Fibroblast of peridontal ligament (primary cell): ENCODE measurements around the gene SLA2.
"Not testable (repeated sequence)": the region's sequence is repeated elsewhere in the genome, so short reads cannot be mapped to it uniquely, and the experiment has no call there.

Experiments used
- DNase-seq: peaks from one replicate; pipeline ENCODE4 v3.0.0-alpha.2; 2010; ENCODE audit errors: extremely low read depth

The SLA2 gene, protein sequence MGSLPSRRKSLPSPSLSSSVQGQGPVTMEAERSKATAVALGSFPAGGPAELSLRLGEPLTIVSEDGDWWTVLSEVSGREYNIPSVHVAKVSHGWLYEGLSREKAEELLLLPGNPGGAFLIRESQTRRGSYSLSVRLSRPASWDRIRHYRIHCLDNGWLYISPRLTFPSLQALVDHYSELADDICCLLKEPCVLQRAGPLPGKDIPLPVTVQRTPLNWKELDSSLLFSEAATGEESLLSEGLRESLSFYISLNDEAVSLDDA

DNA sequence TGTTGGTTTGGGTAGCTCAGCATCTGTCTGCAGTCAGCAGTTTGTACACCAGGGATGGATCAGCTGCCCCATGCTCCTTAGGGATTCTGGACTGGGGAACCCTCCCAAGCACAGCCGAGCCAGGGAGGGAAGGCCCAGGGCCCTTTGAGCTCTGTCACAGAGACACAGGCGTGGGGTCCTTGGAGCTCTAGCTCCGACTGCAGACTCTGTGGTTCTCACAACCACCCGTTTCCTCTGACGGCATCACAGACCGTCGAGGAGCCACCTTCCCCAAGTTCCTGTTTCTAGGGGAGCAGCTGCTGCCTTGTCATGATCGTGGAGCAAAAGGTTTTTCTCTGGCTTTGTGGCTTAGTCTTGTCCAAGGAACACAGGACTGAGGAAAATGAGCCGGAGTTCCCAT is at the start of gene SLA2:
SLA2 (minus strand) TSS at position 199 of the 400 bp plus-strand sequence. CDS start 4,861 bp downstream, outside the sequence.
- no peak for DNase-seq

DNA sequence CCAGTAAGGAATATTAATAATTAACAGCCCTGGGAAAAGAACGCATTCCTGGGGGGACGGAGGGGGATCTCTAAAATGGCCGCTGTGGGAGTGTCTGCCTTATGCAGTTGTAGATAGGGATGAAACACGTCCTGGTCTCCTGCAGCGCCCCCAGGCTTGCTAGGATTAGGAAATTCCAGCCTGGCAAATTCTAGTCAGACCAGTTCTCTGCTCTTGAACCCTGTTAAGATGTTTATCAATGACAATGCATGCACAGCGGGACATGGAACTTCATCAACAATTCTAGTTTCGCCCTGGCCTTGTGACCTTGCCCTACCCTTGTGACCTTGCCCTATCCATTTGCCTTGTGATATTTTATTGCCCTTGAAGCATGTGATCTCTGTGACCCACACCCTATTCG is 49.5 kb upstream of the SLA2 start:
- DNase-seq, result not testable (repeated sequence)

DNA sequence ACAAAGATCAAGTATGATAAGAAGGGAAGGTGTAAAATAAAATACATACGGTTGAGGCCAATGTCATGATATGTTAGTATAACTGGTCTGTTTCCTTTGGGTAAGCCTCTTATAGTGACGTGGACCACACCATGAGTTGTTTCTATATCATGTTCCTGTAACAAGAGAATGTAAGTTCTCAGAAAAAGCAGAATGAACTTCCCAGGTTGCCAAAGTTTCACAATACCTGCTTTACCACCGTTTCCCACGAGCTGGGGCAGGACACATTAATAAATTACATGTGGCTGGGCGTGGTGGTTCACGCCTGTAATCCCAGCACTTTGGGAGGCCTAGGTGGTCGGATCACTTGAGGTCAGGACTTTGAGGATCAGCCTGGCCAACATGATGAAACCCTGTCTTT is 42.6 kb upstream of the SLA2 start:
- no peak for DNase-seq

DNA sequence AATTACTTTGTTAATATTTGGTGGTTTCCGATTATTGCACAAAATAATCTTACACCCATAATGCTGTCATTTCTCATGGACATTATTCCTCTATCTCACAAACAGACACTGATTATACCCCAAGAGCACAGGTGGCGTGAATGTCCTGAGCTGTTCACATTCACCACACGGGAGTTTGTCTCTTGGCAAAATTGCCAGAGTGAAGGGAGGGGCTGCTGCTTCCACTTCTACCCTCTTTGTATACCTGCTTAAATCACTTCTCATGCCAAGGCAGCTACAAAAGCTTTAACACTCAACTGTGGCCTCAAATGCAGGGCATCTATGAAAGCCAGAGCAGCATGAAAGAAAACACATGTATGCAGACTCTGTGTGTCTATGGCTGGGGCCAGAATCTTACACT is 41.9 kb upstream of the SLA2 start:
- DNase-seq, result no peak

DNA sequence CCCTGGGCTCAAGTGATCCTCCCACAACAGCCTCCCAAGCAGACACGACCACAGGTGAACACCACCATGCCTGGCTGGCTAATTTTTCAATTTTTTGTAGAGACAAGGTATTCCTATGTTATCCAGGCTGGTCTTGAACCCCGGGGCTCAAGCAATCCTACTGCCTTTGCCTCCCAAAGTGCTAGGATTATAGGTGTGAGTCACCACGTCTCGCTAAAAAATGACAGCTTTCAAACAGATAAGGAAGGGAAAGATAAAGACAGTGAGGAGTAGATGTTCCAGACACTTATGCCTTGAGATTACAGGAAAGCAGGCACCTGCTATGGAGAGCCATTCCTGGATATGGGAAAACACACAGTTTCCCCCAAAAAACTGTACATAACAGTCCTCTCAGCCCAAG is 40.9 kb upstream of the SLA2 start:
- no peak for DNase-seq

DNA sequence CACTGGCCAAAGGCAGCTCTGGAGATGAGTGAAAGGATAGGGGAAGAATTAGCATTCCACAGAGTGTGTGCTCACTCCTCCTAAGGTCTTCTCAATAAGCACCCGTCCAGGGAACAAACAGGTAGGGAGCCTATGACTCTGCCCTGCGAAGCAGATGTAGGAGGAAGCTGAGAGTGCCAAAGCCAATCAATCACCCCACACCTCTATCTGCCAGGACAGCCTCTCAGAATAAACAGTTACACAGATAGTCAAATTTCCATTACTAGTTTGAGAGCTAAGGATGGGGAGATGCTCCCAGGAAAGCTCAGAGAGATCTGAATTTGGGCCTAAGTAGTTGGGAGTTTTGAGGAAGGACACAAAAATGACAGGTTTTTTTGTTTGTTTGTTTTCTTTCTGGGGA is 40.5 kb upstream of the SLA2 start:
- no peak for DNase-seq

DNA sequence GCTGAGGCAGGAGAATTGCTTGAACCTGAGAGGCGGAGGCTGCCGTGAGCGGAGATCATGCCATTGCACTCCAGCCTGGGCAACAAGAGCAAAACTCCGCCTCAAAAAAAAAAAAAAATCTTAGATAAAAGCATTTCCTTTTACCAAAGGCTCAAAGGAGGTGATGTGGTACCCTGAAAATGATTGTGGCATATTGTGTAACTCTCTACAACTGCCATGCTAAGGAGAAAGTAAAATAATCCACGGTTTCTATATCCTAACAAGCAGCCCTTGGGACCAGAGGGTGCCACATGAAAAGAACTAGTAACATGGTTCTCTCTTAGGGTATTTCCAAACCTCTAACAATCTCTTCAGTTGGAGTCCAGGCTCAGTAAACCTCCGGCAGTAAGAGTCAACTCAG is 38.8 kb upstream of the SLA2 start:
- DNase-seq, result no peak

DNA sequence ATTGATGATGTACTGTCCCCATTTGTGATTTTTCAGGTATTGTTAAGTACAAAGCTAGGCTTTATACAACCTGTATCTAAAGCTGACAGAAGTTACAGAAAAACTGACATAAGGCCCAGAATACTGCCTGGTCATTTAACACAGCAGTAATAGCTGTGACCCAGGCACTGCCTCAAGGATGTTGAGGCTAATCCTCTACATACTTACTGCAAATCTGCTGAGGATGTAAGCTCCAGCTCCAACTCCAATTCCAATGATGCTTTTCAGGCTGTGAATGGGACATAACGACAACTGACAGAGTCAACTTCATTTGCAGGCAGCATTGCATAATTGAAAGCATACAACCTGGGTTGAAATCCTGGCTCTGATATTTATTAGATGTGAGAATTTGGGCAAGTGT is 36.3 kb upstream of the SLA2 start:
- no peak for DNase-seq

DNA sequence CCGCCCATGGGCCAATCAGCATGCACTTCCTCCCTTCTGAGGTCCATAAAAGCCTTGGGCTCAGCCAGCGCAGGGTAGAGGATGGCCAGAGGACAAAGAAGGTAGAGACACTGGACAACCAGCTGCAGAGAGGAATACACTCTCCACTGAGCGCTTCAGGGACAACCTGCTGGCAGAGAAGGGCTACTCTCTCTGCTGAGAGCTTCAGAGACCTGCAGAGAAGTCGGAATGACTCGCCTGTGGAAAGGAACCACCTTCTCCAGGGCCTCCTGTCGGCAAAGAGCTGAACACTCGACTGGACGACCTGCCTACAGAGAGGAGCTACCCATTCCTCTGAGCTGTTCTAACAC is 31.4 kb upstream of the SLA2 start:
- no peak for DNase-seq

DNA sequence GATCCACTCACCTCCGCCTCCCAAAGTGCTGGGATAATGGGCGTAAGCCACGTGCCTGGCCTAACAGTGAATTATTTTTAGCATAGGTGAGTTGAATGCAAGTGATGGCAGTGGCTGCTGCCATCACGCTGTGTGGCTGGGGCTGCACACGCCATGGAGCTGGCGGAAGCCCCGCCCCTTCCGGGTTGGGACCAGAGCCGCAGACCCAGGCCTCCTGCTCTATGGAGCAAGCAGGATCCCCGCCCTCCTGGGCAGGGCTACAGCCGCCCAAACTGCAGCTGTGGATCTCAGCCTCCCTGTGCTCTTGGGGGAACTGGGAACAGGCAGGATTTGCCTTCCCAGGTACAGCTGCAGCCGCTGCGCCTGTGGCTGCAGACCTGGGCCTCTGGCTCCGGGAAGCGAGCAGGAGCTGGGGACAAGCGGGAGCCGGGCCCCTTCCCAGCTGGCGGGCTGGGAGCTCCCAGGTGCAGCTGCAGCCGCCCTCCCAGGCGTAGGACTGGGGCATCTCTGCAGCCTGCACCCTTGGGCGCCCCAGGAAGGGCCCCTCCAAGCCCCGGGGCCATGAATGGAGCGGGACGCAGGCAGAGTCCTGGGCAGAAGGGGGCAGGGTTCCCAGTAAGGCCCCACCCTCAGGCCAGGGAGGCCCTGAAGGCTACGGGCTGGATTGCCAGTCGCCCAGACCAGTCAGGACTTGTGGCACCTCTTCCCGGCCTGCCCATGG is 30.9 kb upstream of the SLA2 start:
- no peak for DNase-seq

DNA sequence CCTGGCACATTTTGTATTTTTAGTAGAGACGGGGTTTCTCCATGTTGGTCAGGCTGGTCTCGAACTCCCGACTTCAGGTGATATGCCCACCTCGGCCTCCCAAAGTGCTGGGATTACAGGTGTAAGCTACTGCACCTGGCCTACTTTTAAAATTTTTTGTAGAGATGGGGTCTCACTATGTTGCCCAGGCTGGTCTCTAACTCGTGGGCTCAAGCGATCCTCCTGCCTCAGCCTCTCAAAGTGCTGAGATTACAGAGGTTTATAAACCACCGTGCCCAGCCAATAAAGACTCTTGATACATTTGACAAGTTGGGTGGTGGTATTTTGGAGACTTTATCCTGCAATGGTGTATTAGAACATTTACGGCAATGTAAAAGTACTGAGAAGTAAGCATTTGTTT is 29.5 kb upstream of the SLA2 start:
- not testable (repeated sequence) for DNase-seq

DNA sequence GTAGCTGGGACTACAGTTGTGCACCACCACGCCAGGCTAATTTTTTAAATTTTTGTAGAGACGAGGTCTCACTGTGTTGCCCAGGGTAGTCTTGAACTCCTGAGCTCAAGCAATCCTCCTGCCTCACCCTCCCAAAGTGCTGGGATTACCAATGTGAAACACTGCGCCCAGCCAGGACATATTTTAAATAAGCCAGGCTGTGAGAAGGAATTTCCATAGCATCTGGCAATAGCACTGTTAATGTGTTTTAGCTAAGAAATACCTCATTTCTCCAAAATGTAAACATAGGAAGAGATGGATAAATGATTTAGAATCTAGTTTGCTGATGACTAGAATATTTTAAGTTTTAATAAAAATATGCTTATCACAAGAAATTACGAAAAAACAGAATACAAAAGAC is 27.0 kb upstream of the SLA2 start:
- peak; percentile 2 for DNase-seq

DNA sequence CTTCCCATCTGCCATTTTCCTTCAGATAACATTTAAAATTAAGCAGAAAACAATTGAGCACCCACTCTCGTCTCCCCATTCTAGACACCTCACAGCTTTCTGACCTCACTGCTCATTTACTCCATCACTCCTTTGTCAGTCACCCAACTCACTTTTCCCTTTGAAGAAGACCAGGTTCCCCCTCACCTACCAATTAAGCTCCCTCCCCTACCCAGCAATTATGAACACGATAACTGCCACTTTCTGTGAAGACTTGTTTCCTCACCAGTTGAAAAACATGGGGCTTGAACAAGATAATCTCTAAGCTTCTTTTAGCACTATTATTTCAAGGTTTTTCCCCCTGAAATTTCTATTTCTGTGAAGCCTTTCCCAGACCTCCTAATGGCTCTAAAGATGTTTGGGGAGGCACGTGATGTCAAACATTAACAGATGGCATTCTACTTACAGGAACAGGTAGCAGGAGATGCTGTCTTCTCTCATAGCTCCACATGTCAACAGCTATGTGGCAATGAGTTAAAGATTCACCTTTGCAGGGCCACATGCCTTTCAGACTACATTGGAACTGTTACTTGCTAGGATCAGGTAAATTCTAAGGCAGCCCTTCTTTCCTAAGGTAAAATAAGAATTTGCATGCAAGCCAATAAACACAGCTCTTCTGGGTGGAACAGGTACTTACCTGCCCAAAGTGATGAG is 24.8 kb upstream of the SLA2 start:
- no peak for DNase-seq

DNA sequence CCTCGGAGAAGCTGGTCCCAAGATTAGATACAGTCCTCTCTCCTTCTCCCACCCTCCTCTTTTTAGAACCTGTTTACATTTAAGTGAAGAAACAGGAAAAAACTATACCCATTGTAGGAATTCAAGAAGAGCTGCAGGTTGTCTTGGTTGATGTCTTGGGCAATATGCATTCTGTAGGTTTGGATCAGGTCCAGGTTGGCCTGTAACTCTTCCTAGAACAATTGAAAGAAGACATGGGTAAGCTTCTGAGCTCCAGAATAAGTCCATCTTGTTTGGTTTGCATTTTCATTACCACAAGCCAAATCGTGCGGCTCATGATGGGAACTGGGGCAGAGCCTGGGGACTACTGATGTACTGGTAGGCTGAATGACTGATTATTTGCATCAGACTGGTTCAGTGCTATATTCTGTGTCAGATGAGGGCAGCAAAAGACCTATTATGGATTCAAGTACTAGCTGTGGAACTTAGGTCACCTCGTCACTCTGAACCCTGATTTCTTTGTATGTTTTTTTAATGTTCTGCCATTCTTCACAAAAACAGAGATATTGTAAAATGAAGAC is 20.3 kb upstream of the SLA2 start:
- DNase-seq, result peak; percentile 60

DNA sequence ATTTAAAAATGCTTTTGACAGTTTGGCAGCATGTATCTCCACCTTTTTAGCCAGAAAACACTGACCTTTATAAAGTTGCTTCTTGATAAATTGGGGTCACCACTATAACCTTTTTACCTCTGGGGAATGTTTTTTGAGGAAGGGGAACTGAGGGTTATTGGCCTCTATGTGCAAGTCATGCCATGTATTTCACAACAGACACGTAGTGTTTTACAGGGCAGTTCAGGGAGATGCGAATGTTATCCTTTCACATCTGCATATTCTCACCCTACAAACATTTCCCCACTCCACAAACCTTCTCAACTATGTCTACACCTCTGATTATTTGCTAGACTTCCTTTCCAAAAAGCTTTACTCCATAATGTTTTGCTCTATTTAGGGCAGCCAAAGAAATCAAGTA is 17.0 kb upstream of the SLA2 start:
- no peak for DNase-seq

DNA sequence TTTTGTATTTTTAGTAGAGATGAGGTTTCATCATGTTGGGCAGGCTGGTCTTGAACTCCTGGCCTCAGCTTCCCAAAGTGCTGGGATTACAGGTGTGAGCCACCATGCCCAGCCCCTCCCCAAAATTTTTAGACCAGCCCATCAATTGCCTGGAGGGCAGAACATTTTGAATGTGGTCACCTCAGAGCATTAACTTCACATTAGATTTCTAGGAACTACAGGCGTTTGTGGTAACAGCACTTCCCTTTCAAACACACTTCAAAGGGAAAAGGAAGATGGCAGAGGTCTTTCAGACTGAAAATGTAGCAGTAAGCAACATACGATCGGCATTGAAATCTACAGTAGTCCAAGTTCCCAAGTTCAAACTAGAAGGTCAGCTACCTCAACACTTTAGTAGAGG is 12.3 kb upstream of the SLA2 start:
- no peak for DNase-seq

DNA sequence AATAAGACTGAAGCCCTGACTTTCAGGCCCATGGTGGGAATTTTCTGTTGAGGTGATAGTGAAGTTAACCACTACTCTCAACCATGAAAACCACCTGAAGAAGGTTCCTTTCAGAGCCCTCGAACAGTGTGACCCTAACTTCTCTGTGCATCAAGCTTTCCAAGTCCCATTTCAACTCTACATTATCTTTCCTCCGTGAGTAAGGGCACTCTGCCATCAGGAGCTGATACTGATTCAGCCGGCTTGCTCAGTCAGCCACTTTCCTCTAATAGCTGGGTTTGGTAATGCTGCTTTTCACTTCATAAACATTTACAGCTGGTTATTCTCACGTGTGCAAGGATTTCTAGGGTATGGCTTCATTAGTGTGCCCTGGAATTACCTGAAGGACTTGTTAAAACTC is 10.7 kb upstream of the SLA2 start:
- no peak for DNase-seq

DNA sequence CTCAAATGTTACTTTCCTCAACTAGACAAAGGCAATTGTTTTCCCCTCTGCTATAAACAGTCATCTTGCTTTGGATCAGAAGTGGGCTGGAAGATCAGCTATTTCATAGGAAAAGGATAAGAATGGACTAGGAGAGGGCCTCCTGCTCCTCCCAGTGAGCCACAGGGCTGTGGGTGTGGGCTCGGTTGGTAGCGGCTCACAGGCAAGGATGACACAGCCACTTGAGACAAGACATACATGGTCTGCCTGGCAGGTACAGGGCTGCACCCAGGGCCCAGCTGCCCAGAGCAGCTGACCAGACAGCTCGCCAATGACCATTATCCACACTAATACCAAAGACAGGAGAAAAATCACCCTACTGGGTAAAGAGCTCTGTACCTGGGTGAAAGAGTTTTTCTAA is 9.0 kb upstream of the SLA2 start:
- no peak for DNase-seq

DNA sequence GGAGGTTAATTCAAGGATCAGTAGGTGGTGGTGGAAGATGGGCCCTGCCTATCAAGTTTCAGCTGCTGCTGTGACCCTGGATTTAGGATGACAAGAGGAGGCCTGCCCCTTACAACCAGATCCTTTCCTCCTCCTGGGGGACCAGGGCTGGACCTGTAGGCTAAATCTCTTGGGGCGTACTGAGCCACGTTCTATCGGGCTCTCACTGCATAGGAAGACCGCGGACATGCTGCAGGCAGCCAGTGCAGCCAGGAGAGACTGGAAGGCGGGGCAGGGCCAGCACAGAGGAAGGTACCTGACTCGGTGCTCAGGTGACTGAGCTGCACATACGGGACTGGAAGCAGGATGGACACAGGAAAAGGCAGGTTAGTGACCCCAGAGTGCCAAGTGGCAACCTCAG is 8.5 kb upstream of the SLA2 start:
- DNase-seq, result no peak

DNA sequence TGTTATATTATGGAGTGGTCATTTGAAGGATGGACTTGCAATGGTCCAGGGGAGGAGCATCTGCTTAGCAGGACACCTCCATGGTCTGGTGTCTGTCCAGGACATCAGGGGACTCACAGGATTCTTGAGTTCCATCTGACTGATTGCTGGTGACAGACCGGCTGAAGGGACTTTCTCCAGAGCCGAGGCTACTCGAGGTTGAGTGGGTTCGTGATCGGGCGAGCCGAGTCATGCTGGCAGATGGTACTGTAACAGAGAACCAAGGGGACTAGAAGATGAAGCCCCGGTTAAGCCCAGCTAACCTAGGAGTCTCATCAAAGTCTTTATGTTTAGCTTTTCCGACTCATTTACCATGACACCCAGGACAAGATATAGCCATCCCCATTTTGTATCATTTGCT is 7.5 kb upstream of the SLA2 start:
- DNase-seq, result no peak

DNA sequence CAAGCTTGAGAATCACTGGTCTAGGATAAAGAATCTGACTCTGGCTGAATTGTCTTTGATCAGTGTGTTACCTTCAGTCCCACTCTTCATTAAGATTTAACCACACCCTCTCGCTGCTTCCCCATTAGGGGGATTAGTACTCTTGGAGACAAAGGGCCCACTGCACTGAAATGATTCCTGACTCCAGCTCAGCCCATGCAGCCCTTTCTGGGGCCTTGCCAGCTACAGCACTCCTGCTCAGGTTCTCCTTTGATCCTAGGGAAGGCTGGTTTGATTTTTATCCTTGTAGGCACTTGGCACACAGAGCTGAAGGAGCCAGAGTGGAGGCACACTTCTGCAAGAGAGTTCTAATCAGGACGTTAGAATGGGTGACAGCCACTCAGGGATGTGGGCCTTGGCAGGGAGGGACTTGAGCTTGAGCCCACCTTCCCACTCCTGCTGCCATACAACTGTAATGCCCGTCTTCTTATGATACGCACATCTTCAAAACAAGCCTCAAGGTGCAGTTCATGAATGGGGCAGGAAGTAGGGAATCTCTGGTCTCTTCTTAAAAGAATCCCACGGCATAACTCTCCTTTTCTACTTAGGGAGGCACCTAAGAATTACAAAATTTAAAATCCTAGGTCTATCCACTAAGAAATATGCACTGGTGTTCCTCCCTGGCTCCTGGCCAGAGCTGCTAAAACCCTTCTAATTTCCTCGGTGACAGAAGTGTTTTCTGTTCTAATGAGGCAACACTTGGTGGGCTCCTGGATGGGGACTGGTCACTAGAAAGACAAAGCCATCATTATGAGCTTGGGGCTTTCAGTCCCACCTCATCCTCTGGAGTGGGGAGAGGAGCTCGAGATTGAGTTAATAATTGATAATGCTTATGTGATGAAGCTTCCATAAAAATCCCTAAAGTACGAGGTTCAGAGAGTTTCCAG is 1.5 kb upstream of the SLA2 start:
- DNase-seq, result no peak

DNA sequence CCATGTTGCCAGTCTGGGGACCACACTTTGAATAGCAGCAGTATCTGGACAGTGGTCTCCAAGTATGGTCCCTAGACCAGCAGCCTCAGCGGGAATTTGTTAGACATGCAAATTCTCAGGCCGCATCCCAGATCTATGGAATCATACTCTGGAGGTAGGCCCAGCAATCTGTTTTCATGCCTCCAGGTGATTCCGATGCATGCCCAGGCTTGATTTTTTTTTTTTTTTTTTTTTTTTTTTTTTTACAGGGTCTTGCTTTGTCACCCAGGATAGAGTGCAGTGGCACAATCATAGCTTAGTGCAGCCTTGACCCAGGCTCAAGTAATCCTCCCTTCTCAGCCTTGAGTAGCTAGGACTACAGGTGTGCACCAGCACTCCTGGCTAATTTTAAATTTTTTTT is 682 bp upstream of the SLA2 start:
- DNase-seq, result no peak
